HEK293 (cell line): ENCODE results near the gene TAAR5.

Experiments used
- CTCF ChIA-PET: fragments of 350-600 bp; formaldehyde crosslinking; extraction: SDS; loops from one replicate; lab custom pipeline; 2021; ENCODE audit warnings: antibody characterized with exemption; lab: Yijun Ruan, JAX
- POLR2A ChIA-PET: fragments of 300-600 bp; formaldehyde crosslinking; extraction: SDS; loops from one replicate; lab custom pipeline; 2020; ENCODE audit warnings: antibody characterized with exemption, inconsistent platforms; lab: Yijun Ruan, JAX
- H3K27ac ChIP-seq: fragments of 200-500 bp; sonication (Bioruptor generic); 2 replicates; pipeline ENCODE4 v1.5.1; 2014; ENCODE audit warnings: low read depth, low read length, control low read depth, inconsistent platforms; ENCODE audit errors: extremely low read depth
- H3K36me3 ChIP-seq, 2 experiments: fragments of 200-500 bp in 1 of 2; sonication (Bioruptor generic) in 1 of 2; 1 replicate in 1 of 2; 2 replicates in 1 of 2; pipeline ENCODE4 v1.5.1; 2014 to 2017; ENCODE audit warnings: inconsistent platforms in 2 of 2, low read length in 2 of 2; ENCODE audit not compliant: control insufficient read depth in 2 of 2, insufficient read depth in 1 of 2
- H3K4me1 ChIP-seq: fragments of 200-500 bp; sonication (Bioruptor generic); 2 replicates; pipeline ENCODE4 v1.5.1; 2014; ENCODE audit warnings: mild to moderate bottlenecking, low read length, inconsistent platforms; ENCODE audit not compliant: control insufficient read depth, insufficient read depth
- H3K4me3 ChIP-seq: 2 replicates; pipeline ENCODE4 v1.5.1; 2011; ENCODE audit warnings: low read depth, mild to moderate bottlenecking, control low read depth, low read length, moderate library complexity
- H3K9me3 ChIP-seq: fragments of 200-500 bp; sonication (Bioruptor generic); 2 replicates; pipeline ENCODE4 v1.5.1; 2014; ENCODE audit warnings: low read depth, low read length, inconsistent platforms; ENCODE audit not compliant: control insufficient read depth, insufficient read depth
- BCL11B ChIP-seq: fragments of 450-650 bp; formaldehyde crosslinking; IDR thresholded peaks from 2 replicates; pipeline ENCODE4 v1.5.1; 2016; ENCODE audit warnings: low read depth, missing biosample characterization, missing genetic modification characterization
- ZBTB8A ChIP-seq: fragments of 450-650 bp; formaldehyde crosslinking; IDR thresholded peaks from 2 replicates; pipeline ENCODE4 v1.5.1; 2016; ENCODE audit warnings: missing biosample characterization, missing genetic modification characterization
- ZFP41 ChIP-seq: fragments of 450-650 bp; formaldehyde crosslinking; IDR thresholded peaks from 2 replicates; pipeline ENCODE4 v1.5.1; 2016; ENCODE audit warnings: missing biosample characterization, missing genetic modification characterization, borderline replicate concordance
- ZNF16 ChIP-seq: fragments of 450-650 bp; formaldehyde crosslinking; IDR thresholded peaks from 2 replicates; pipeline ENCODE4 v1.5.1; 2016; ENCODE audit warnings: low read depth, missing biosample characterization, missing genetic modification characterization
- ZNF175 ChIP-seq: fragments of 450-650 bp; formaldehyde crosslinking; IDR thresholded peaks from 2 replicates; pipeline ENCODE4 v1.5.1; 2016; ENCODE audit warnings: missing biosample characterization, missing genetic modification characterization
- ZNF23 ChIP-seq: fragments of 450-650 bp; formaldehyde crosslinking; IDR thresholded peaks from 2 replicates; pipeline ENCODE4 v1.5.1; 2016; ENCODE audit warnings: missing biosample characterization, missing genetic modification characterization, borderline replicate concordance
- ZNF501 ChIP-seq: fragments of 450-650 bp; formaldehyde crosslinking; IDR thresholded peaks from 2 replicates; pipeline ENCODE4 v1.5.1; 2016; ENCODE audit warnings: missing biosample characterization, missing genetic modification characterization
- ZNF529 ChIP-seq: fragments of 450-650 bp; formaldehyde crosslinking; IDR thresholded peaks from 2 replicates; pipeline ENCODE4 v1.5.1; 2017; ENCODE audit warnings: missing genetic modification characterization, missing biosample characterization; ENCODE audit not compliant: insufficient replicate concordance
- ZNF561 ChIP-seq: fragments of 450-650 bp; IDR thresholded peaks from 2 replicates; pipeline ENCODE4 v1.5.1; 2018; ENCODE audit warnings: missing biosample characterization, missing genetic modification characterization, borderline replicate concordance
- ZNF596 ChIP-seq: fragments of 450-650 bp; IDR thresholded peaks from 2 replicates; pipeline ENCODE4 v1.5.0; 2018; ENCODE audit warnings: missing biosample characterization, mild to moderate bottlenecking, missing genetic modification characterization, moderate library complexity
- ZNF660 ChIP-seq: fragments of 450-650 bp; IDR thresholded peaks from 2 replicates; pipeline ENCODE4 v1.5.1; 2018; ENCODE audit warnings: missing biosample characterization, mild to moderate bottlenecking, missing genetic modification characterization
- ZNF701 ChIP-seq: fragments of 450-650 bp; formaldehyde crosslinking; IDR thresholded peaks from 2 replicates; pipeline ENCODE4 v1.5.1; 2016; ENCODE audit warnings: missing biosample characterization, missing genetic modification characterization
- ZNF747 ChIP-seq: fragments of 450-650 bp; formaldehyde crosslinking; IDR thresholded peaks from 2 replicates; pipeline ENCODE4 v1.5.1; 2016; ENCODE audit warnings: missing biosample characterization, missing genetic modification characterization
- ZNF843 ChIP-seq: fragments of 450-650 bp; formaldehyde crosslinking; IDR thresholded peaks from 2 replicates; pipeline ENCODE4 v1.5.1; 2016; ENCODE audit warnings: missing biosample characterization, missing genetic modification characterization
- TF ChIP-seq, protein P1 (sequence below): fragments of 450-650 bp; formaldehyde crosslinking; IDR thresholded peaks from 2 replicates; pipeline ENCODE4 v1.5.1; 2016; ENCODE audit warnings: missing biosample characterization, missing genetic modification characterization
- TF ChIP-seq, protein P2 (sequence below): fragments of 450-650 bp; formaldehyde crosslinking; IDR thresholded peaks from 2 replicates; pipeline ENCODE4 v1.5.1; 2017; ENCODE audit warnings: missing biosample characterization, missing genetic modification characterization
- TF ChIP-seq, protein P3 (sequence below): fragments of 450-650 bp; formaldehyde crosslinking; IDR thresholded peaks from 2 replicates; pipeline ENCODE4 v1.5.1; 2016; ENCODE audit warnings: missing biosample characterization, missing genetic modification characterization, low read depth
- TF ChIP-seq, protein P4 (sequence below): fragments of 450-650 bp; formaldehyde crosslinking; IDR thresholded peaks from 2 replicates; pipeline ENCODE4 v1.5.1; 2016; ENCODE audit warnings: missing biosample characterization, missing genetic modification characterization
- TF ChIP-seq, protein P5 (sequence below): fragments of 450-650 bp; formaldehyde crosslinking; IDR thresholded peaks from 2 replicates; pipeline ENCODE4 v1.5.1; 2017; ENCODE audit warnings: missing biosample characterization, missing genetic modification characterization
- TF ChIP-seq, protein P6 (sequence below): fragments of 450-650 bp; formaldehyde crosslinking; IDR thresholded peaks from 2 replicates; pipeline ENCODE4 v1.5.1; 2016; ENCODE audit warnings: missing biosample characterization, missing genetic modification characterization

TAAR5 gene

DNA sequence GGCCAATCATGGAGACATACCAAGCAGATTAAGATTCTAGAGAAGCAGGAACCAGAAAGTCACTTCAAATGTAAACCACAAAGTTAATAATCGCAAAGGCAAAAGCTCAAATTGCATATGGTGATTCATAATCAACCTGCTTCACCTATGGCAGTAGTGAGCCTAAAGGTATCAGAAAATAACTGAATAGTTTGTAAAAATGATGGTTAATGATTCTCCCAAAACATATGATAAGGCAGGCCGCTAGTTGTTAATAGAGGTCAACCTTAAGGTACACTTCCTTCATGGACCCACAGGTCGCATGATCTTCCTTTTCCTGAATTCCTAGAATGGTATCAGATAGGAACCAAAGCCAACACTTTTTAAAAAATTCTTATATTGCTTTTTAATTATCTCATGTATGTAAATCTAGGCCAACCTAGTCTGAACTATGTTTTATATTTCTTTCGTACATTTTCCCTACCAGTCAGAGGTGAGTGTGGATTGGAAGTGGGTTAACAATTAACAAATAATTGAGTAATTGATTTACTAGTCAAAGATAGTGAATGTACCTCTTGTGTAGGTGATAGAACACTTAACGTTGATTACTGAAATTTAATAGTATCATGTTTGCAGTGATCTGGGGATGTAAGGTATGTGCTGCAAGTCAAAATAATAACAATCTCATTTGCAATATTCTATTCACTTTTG, 18.1 kb upstream of the TAAR5 start:
- ChIA-PET POLR2A (no interaction called here), CTCF (no interaction called here)
- no peaks in the 10 kb centered on the region for H3K9me3 ChIP-seq
- no peak overlapping the region for H3K27ac ChIP-seq
- TF ChIP-seq ZNF561: no peak
- no peak for TF ChIP-seq ZNF501
- TF ChIP-seq, protein P1, sequence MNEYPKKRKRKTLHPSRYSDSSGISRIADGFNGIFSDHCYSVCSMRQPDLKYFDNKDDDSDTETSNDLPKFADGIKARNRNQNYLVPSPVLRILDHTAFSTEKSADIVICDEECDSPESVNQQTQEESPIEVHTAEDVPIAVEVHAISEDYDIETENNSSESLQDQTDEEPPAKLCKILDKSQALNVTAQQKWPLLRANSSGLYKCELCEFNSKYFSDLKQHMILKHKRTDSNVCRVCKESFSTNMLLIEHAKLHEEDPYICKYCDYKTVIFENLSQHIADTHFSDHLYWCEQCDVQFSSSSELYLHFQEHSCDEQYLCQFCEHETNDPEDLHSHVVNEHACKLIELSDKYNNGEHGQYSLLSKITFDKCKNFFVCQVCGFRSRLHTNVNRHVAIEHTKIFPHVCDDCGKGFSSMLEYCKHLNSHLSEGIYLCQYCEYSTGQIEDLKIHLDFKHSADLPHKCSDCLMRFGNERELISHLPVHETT: no peak
- no peak for TF ChIP-seq ZNF529 (tag by site-specific recombination)
- TF ChIP-seq ZFP41: no peak
- TF ChIP-seq, protein P2, sequence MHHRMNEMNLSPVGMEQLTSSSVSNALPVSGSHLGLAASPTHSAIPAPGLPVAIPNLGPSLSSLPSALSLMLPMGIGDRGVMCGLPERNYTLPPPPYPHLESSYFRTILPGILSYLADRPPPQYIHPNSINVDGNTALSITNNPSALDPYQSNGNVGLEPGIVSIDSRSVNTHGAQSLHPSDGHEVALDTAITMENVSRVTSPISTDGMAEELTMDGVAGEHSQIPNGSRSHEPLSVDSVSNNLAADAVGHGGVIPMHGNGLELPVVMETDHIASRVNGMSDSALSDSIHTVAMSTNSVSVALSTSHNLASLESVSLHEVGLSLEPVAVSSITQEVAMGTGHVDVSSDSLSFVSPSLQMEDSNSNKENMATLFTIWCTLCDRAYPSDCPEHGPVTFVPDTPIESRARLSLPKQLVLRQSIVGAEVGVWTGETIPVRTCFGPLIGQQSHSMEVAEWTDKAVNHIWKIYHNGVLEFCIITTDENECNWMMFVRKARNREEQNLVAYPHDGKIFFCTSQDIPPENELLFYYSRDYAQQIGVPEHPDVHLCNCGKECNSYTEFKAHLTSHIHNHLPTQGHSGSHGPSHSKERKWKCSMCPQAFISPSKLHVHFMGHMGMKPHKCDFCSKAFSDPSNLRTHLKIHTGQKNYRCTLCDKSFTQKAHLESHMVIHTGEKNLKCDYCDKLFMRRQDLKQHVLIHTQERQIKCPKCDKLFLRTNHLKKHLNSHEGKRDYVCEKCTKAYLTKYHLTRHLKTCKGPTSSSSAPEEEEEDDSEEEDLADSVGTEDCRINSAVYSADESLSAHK (tag by site-specific recombination): no peak
- TF ChIP-seq, protein P3, sequence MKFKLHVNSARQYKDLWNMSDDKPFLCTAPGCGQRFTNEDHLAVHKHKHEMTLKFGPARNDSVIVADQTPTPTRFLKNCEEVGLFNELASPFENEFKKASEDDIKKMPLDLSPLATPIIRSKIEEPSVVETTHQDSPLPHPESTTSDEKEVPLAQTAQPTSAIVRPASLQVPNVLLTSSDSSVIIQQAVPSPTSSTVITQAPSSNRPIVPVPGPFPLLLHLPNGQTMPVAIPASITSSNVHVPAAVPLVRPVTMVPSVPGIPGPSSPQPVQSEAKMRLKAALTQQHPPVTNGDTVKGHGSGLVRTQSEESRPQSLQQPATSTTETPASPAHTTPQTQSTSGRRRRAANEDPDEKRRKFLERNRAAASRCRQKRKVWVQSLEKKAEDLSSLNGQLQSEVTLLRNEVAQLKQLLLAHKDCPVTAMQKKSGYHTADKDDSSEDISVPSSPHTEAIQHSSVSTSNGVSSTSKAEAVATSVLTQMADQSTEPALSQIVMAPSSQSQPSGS: no peak
- TF ChIP-seq ZNF16: no peak
- TF ChIP-seq ZNF660 (tag by site-specific recombination): no peak
- TF ChIP-seq ZNF23: no peak
- no peak for TF ChIP-seq ZNF175 (tag by site-specific recombination)
- no peak for TF ChIP-seq ZNF747 (tag by site-specific recombination)
- no peak for TF ChIP-seq BCL11B (tag by site-specific recombination)
- no peak for TF ChIP-seq ZNF843 (tag by site-specific recombination)
- TF ChIP-seq ZNF701 (tag by site-specific recombination): no peak
- no peak for TF ChIP-seq ZBTB8A
- TF ChIP-seq, protein P4, sequence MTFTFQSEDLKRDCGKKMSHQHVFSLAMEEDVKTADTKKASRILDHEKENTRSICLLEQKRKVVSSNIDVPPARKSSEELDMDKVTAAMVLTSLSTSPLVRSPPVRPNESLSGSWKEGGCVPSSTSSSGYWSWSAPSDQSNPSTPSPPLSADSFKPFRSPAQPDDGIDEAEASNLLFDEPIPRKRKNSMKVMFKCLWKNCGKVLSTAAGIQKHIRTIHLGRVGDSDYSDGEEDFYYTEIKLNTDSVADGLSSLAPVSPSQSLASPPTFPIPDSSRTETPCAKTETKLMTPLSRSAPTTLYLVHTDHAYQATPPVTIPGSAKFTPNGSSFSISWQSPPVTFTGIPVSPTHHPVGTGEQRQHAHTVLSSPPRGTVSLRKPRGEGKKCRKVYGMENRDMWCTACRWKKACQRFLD (tag by site-specific recombination): no peak
- TF ChIP-seq ZNF596: no peak
- TF ChIP-seq, protein P5, sequence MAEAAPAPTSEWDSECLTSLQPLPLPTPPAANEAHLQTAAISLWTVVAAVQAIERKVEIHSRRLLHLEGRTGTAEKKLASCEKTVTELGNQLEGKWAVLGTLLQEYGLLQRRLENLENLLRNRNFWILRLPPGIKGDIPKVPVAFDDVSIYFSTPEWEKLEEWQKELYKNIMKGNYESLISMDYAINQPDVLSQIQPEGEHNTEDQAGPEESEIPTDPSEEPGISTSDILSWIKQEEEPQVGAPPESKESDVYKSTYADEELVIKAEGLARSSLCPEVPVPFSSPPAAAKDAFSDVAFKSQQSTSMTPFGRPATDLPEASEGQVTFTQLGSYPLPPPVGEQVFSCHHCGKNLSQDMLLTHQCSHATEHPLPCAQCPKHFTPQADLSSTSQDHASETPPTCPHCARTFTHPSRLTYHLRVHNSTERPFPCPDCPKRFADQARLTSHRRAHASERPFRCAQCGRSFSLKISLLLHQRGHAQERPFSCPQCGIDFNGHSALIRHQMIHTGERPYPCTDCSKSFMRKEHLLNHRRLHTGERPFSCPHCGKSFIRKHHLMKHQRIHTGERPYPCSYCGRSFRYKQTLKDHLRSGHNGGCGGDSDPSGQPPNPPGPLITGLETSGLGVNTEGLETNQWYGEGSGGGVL (tag by site-specific recombination): no peak
- TF ChIP-seq, protein P6, sequence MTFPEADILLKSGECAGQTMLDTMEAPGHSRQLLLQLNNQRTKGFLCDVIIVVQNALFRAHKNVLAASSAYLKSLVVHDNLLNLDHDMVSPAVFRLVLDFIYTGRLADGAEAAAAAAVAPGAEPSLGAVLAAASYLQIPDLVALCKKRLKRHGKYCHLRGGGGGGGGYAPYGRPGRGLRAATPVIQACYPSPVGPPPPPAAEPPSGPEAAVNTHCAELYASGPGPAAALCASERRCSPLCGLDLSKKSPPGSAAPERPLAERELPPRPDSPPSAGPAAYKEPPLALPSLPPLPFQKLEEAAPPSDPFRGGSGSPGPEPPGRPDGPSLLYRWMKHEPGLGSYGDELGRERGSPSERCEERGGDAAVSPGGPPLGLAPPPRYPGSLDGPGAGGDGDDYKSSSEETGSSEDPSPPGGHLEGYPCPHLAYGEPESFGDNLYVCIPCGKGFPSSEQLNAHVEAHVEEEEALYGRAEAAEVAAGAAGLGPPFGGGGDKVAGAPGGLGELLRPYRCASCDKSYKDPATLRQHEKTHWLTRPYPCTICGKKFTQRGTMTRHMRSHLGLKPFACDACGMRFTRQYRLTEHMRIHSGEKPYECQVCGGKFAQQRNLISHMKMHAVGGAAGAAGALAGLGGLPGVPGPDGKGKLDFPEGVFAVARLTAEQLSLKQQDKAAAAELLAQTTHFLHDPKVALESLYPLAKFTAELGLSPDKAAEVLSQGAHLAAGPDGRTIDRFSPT (tag by site-specific recombination): no peak
- TF ChIP-seq, all 188 proteins: peak for 0
- Histone ChIP-seq H3K36me3 (no peaks in the 10 kb centered on the region), H3K4me3 (no peak overlapping the region), H3K4me1 (peaks cover 3% of the 10 kb centered on the region; the same call in 1 of the 2 replicates)
